HG03175 (cell line): ENCODE measurements around the gene LMNTD2.
"Not testable (repeated sequence)": the region's sequence is repeated elsewhere in the genome, so short reads cannot be mapped to it uniquely, and the experiment has no call there.

Source experiments
- ATAC-seq: cut with Tn5 transposase; IDR thresholded peaks from one replicate; pipeline ENCODE4 v1.9.1; 2021; ENCODE audit warnings: mild to moderate bottlenecking, moderate library complexity; ENCODE audit not compliant: unreplicated experiment

LMNTD2 gene

GRCh38 chr11:516918-517685 is 43.4 kb downstream of the LMNTD2 start:
- not testable (repeated sequence) for ATAC-seq

GRCh38 chr11:516400-516799 is 44.1 kb downstream of the LMNTD2 start:
- ATAC-seq, result no peak

GRCh38 chr11:515131-515530 is 45.4 kb downstream of the LMNTD2 start:
- no peak for ATAC-seq

- no peak for ATAC-seq
These were observed 45.9 kb downstream of the LMNTD2 start for GRCh38 chr11:514606-515005.

GRCh38 chr11:512761-513595 is 47.6 kb downstream of the LMNTD2 start:
- ATAC-seq, result no peak

GRCh38 chr11:508956-509355 is 51.6 kb downstream of the LMNTD2 start:
- no peak for ATAC-seq

- no peak for ATAC-seq
These were observed 52.6 kb downstream of the LMNTD2 start for GRCh38 chr11:507727-508515.

GRCh38 chr11:506995-507726 is 53.4 kb downstream of the LMNTD2 start, which contains the start of gene RNH1:
Gene RNH1 (minus strand): TSS chr11:507242. CDS start chr11:502162, 5,080 bp downstream.
- ATAC-seq, result peak; percentile 53

- peak; percentile 72 for ATAC-seq
These were observed 54.1 kb downstream of the LMNTD2 start for GRCh38 chr11:506238-506994.

- ATAC-seq, result no peak
These were observed 55.6 kb downstream of the LMNTD2 start for GRCh38 chr11:504994-505344.
